Inflammatory macrophage treated with lipopolysaccharide for 4 hours (primary cell): ENCODE data around the gene USHBP1.

Experiments
- DNase-seq: peaks from one replicate; pipeline ENCODE4 v3.0.0-alpha.2; 2020

Gene USHBP1

GRCh38 chr19:17210296-17210695 is 54.2 kb downstream of the USHBP1 start:
- DNase-seq: no peak

GRCh38 chr19:17209126-17210036 is 55.2 kb downstream of the USHBP1 start:
- DNase-seq: peak; percentile 35

GRCh38 chr19:17206736-17207581 is 57.6 kb downstream of the USHBP1 start:
- no peak for DNase-seq

DNA sequence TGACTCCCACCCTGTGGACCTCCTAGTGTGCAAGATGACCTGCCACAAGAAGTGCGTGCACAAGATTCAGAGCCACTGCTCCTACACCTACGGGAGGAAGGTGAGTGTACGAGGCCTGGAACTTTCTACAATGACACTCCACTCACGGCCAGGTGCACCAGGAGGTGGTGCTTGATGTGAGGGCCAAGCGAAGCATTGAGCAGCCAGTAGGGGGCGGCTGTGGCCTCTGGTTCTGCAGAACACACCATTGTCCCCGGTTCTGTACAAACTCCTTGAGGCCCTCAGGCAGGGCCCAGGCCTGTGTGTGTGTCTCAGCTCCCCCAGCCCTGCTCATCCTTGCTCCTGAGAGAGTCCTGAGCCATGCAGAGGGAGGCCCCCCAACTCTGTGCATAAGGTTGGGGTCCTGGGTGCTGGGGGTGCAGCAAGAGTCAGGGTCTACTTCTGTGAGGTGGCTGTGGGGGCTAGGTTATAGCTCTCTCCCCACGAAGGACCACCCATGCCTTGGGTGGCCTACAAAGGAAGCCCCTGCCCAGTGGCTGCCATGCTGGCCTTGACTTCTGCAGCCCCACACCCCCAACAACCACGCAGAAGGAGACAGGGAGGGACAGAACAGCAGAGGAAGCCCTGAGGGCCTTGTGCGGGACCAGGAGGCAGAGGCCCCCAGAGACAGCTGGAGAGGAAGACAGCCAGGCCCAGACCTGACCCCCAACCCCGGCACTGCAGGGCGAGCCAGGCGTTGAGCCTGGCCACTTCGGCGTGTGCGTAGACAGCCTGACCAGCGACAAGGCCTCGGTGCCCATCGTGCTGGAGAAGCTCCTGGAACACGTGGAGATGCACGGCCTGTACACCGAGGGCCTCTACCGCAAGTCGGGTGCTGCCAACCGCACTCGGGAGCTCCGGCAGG is 59.1 kb downstream of the USHBP1 start:
- peak; percentile 48 for DNase-seq

DNA sequence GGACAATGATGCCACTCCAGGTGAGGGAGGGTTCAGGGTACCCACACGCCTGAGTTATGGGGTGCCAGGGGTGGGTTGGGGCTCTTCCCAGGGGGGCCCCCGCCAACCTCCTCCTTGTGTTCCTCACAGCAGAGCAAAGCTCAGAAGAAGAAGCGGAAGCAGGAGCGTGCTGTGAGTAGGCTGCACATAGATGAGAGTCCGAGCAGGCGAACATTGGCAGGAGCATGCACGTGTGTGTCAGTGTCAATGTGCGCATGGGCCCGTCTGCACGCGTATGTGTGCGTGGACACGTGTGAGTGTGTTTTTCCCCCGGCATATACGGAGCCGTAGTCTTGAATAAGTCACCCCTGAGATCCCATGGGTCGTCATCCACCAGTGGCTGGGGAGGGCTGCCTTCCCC is 61.8 kb downstream of the USHBP1 start:
- no peak for DNase-seq

GRCh38 chr19:17202249-17202648 is 62.3 kb downstream of the USHBP1 start:
- DNase-seq: no peak

DNA sequence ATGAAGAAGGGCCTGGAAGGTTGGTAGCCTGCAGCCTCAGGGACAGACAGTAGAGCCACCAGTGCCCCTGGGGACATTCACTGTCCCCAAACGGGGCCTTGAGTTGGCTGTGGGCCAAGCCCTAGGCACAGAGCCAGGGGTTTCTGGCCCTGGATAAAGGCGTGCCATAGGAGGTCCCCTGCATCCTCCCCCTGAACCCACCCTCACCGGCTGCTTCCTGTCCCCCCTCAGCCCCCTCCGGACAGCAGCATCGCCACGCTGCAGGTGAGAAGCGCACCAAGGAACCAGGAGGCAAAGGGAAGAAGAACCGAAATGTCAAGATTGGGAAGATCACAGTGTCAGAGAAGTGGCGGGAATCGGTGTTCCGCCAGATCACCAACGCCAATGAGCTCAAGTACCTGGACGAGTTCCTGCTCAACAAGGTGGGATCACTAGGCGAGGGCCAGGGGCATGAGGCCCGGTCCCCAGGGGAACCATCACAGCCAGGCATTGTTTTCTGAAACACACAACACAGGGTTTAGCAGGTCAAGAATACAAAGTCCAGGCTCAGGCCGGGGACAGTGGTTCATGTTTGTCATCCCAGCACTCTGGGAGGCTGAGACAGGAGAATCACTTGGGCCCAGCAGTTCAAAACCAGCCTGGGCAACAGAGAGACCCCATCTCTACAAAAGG is 64.0 kb downstream of the USHBP1 start:
- no peak for DNase-seq
